Thymus (tissue), 2 donors: ENCODE measurements around the gene INTS12. TPM values are rescaled to one million over a fixed set of nuclear protein-coding genes. Genes with fewer than 3 reads are reported as not detected.

Experiments
- polyA plus RNA-seq: library from polyadenylated mRNA; stranded (reverse); fragments of 200-250 nt; gene quantifications from one replicate; pipeline ENCODE4 v1.2.3, GENCODE V29; 2013
- total RNA-seq: library from RNA; stranded (reverse); fragments of 120-200 nt; gene quantifications from one replicate; pipeline ENCODE4 v1.2.4, GENCODE V29; 2013
- donor health status: healthy.

Gene INTS12
- total and polyA plus RNA-seq, 2 donors = 18.9 to 24.7 TPM

Other genes starting within 250 kb of the INTS12 start
- 80.1 TPM for gene PPA2, start 234.6 kb downstream of the INTS12 start, total RNA-seq
- gene PPA2, start 234.6 kb downstream of the INTS12 start, polyA plus RNA-seq = 60.1 TPM
- 0.24 TPM for gene ARHGEF38, start 156.1 kb downstream of the INTS12 start, total RNA-seq
- 0.30 TPM for gene ARHGEF38, start 156.1 kb downstream of the INTS12 start, polyA plus RNA-seq
- 9.1 TPM for gene GSTCD, start 95 bp upstream of the INTS12 start, total RNA-seq
- 3.3 TPM for gene GSTCD, start 95 bp upstream of the INTS12 start, polyA plus RNA-seq
- gene NPNT, start 186.8 kb upstream of the INTS12 start, total RNA-seq = 22.2 TPM
- gene NPNT, start 186.8 kb upstream of the INTS12 start, polyA plus RNA-seq = 41.8 TPM